Hepatocyte (in vitro differentiated cells): ENCODE results near the gene TTC7B. TPM values are rescaled to one million over a fixed set of nuclear protein-coding genes. Genes with fewer than 3 reads are reported as not detected.

Experiments used
- DNase-seq: peaks from one replicate; pipeline ENCODE4 v3.0.0-alpha.2; 2016; ENCODE audit warnings: low spot score
- H2AFZ ChIP-seq: fragments of 200-600 bp; sonication (generic); 2 replicates; pipeline ENCODE4 v1.6.0; 2016; ENCODE audit warnings: antibody characterized with exemption, mild to moderate bottlenecking
- H3K27ac ChIP-seq: fragments of 200-600 bp; sonication (generic); 2 replicates; pipeline ENCODE4 v1.5.1; 2016; ENCODE audit warnings: mild to moderate bottlenecking
- H3K27me3 ChIP-seq: fragments of 200-600 bp; sonication (generic); 2 replicates; pipeline ENCODE4 v1.6.1; 2016
- H3K36me3 ChIP-seq: fragments of 200-600 bp; sonication (generic); replicated peaks from 2 replicates; pipeline ENCODE4 v1.5.1; 2016; ENCODE audit warnings: low read depth; ENCODE audit not compliant: insufficient read depth
- H3K4me1 ChIP-seq: fragments of 200-600 bp; sonication (generic); 2 replicates; pipeline ENCODE4 v1.5.1; 2016; ENCODE audit warnings: mild to moderate bottlenecking, moderate library complexity; ENCODE audit not compliant: insufficient read depth
- H3K4me2 ChIP-seq: fragments of 200-600 bp; sonication (generic); 2 replicates; pipeline ENCODE4 v1.6.0; 2016
- H3K4me3 ChIP-seq: fragments of 200-600 bp; sonication (generic); 2 replicates; pipeline ENCODE4 v1.5.1; 2016; ENCODE audit warnings: mild to moderate bottlenecking
- H3K79me2 ChIP-seq: fragments of 200-600 bp; sonication (generic); 2 replicates; pipeline ENCODE4 v1.6.0; 2017; ENCODE audit warnings: mild to moderate bottlenecking
- H3K9me2 ChIP-seq: fragments of 200-600 bp; sonication (generic); replicated peaks from 2 replicates; pipeline ENCODE4 v1.6.0; 2017; ENCODE audit warnings: mild to moderate bottlenecking; ENCODE audit not compliant: insufficient read depth
- H3K9me3 ChIP-seq: fragments of 200-600 bp; sonication (generic); 2 replicates; pipeline ENCODE4 v1.5.1; 2016; ENCODE audit warnings: low read depth, mild to moderate bottlenecking
- H4K20me1 ChIP-seq: fragments of 200-600 bp; sonication (generic); 2 replicates; pipeline ENCODE4 v1.6.0; 2016; ENCODE audit warnings: mild to moderate bottlenecking; ENCODE audit not compliant: insufficient read depth, poor library complexity, severe bottlenecking
- CTCF ChIP-seq: fragments of 200-600 bp; sonication (generic); IDR thresholded peaks from 2 replicates; pipeline ENCODE4 v1.5.1; 2016; ENCODE audit warnings: antibody characterized with exemption, mild to moderate bottlenecking; ENCODE audit not compliant: poor library complexity
- EZH2 ChIP-seq: fragments of 200-600 bp; sonication (generic); IDR thresholded peaks from 2 replicates; pipeline ENCODE4 v1.6.1; 2016; ENCODE audit warnings: antibody characterized with exemption, mild to moderate bottlenecking, borderline replicate concordance
- EZH2phosphoT487 ChIP-seq: fragments of 200-600 bp; sonication (generic); IDR thresholded peaks from one replicate; pipeline ENCODE4 v1.6.1; 2018; ENCODE audit warnings: antibody characterized with exemption, mild to moderate bottlenecking, low read depth, moderate library complexity; ENCODE audit not compliant: unreplicated experiment, severe bottlenecking
- WGBS: methylation state at CpG from one replicate; pipeline ENCODE4 v1.1.6; 2016; ENCODE audit warnings: low lambda C conversion rate; ENCODE audit errors: missing lambda C conversion rate; 5-methylcytosine and 5-hydroxymethylcytosine counted together
- polyA plus RNA-seq: library from polyadenylated mRNA; unstranded; fragments of >200 nt; fragmentation: Nextera tagmentation; extraction: Ambion mirVana; gene quantifications from 2 replicates; pipeline ENCODE4 v1.2.1, GENCODE V29; 2016
- total RNA-seq: library from RNA; depleted of rRNA; stranded (reverse); fragments of >200 nt; gene quantifications from 2 replicates; pipeline ENCODE4 v1.2.3, GENCODE V29; 2014

The TTC7B gene
- total and polyA plus RNA-seq, 2 experiments from 2014 or later: 10.7 to 25.5 TPM

GRCh38 chr14:90654831-90655276 lies 161.4 kb downstream of the TTC7B start:
- TF ChIP-seq EZH2phosphoT487 (no peak), EZH2 (no peak), CTCF (no peak)
- Histone ChIP-seq H3K79me2 (no peaks in the 10 kb centered on the region), H3K9me3 (no peaks in the 10 kb centered on the region), H3K9me2 (no peaks in the 10 kb centered on the region), H3K36me3 (no peaks in the 10 kb centered on the region), H3K27ac (no peak overlapping the region), H3K4me3 (no peak overlapping the region), H4K20me1 (no peaks in the 10 kb centered on the region), H3K4me1 (no peaks in the 10 kb centered on the region), H2AFZ (no peak overlapping the region), H3K4me2 (no peak overlapping the region), H3K27me3 (no peaks in the 10 kb centered on the region)
- no peak for DNase-seq
- WGBS: 64% methylated on average over 8 of the region's 8 CpGs

GRCh38 chr14:90652626-90653025 lies 163.6 kb downstream of the TTC7B start:
- Histone ChIP-seq H4K20me1 (no peaks in the 10 kb centered on the region), H3K9me2 (no peaks in the 10 kb centered on the region), H3K9me3 (no peaks in the 10 kb centered on the region), H3K4me1 (no peaks in the 10 kb centered on the region), H3K4me2 (no peak overlapping the region), H3K27me3 (no peaks in the 10 kb centered on the region), H3K36me3 (no peaks in the 10 kb centered on the region), H3K27ac (no peak overlapping the region), H3K4me3 (no peak overlapping the region), H3K79me2 (no peaks in the 10 kb centered on the region), H2AFZ (no peak overlapping the region)
- TF ChIP-seq EZH2: no peak
- TF ChIP-seq CTCF: no peak
- TF ChIP-seq EZH2phosphoT487: no peak
- no peak for DNase-seq
- WGBS: 90% methylated on average over 6 of the region's 6 CpGs

GRCh38 chr14:90651976-90652560 lies 164.2 kb downstream of the TTC7B start:
- Histone ChIP-seq H3K4me3 (no peak overlapping the region), H3K9me2 (no peaks in the 10 kb centered on the region), H3K36me3 (no peaks in the 10 kb centered on the region), H2AFZ (no peak overlapping the region), H3K4me2 (no peak overlapping the region), H3K27me3 (no peaks in the 10 kb centered on the region), H3K27ac (no peak overlapping the region), H3K9me3 (no peaks in the 10 kb centered on the region), H3K79me2 (no peaks in the 10 kb centered on the region), H3K4me1 (no peaks in the 10 kb centered on the region), H4K20me1 (no peaks in the 10 kb centered on the region)
- DNase-seq: no peak
- TF ChIP-seq EZH2 (no peak), CTCF (no peak), EZH2phosphoT487 (no peak)
- WGBS: 76% methylated on average over 9 of the region's 9 CpGs
